Peyer's patch (tissue), 4 donors: ENCODE data around the gene CDK5RAP3.

ENCODE experiments used
- POLR2A ChIP-seq, 2 donors: fragments of 450-650 bp; IDR thresholded peaks; one replicate each; pipeline ENCODE4 v1.5.1; 2017; ENCODE audit warnings: antibody characterized with exemption in 2 of 2, mild to moderate bottlenecking in 2 of 2, moderate library complexity in 2 of 2
- TF ChIP-seq, protein P1 (sequence below), 6 experiments: fragments of 450-650 bp in 4 of 6; fragments of 200-600 bp in 2 of 6; sonication (generic) in 1 of 6; IDR thresholded peaks; one replicate each; pipeline ENCODE4 v1.5.1; 2017 to 2019; ENCODE audit warnings: antibody characterized with exemption in 6 of 6, mild to moderate bottlenecking in 3 of 6, moderate library complexity in 1 of 6

DNA sequence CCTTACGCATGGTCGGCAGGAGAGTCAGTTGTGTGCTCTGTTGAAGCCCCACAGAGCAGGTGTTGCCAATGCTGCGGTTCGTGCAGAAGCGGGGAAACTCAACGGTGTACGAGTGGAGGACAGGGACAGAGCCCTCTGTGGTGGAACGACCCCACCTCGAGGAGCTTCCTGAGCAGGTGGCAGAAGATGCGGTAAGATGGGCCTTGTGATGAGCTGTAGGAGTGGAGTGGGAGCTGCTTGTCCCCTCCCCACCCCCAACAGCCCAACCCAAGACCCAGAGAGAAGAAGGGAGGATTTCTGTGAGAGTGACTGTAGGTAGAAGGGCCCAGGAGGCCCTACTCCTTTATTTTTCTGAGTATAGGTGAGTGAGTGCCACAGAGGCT lies 4.9 kb downstream of the CDK5RAP3 start:
- no peak for TF ChIP-seq POLR2A (IDR thresholded peaks at IDR 0.05)
- TF ChIP-seq, protein P1, sequence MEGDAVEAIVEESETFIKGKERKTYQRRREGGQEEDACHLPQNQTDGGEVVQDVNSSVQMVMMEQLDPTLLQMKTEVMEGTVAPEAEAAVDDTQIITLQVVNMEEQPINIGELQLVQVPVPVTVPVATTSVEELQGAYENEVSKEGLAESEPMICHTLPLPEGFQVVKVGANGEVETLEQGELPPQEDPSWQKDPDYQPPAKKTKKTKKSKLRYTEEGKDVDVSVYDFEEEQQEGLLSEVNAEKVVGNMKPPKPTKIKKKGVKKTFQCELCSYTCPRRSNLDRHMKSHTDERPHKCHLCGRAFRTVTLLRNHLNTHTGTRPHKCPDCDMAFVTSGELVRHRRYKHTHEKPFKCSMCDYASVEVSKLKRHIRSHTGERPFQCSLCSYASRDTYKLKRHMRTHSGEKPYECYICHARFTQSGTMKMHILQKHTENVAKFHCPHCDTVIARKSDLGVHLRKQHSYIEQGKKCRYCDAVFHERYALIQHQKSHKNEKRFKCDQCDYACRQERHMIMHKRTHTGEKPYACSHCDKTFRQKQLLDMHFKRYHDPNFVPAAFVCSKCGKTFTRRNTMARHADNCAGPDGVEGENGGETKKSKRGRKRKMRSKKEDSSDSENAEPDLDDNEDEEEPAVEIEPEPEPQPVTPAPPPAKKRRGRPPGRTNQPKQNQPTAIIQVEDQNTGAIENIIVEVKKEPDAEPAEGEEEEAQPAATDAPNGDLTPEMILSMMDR (IDR thresholded peaks at IDR 0.05), result no peak
